Liver (tissue), 9 donors: ENCODE results near the gene OSTC. TPM values are rescaled to one million over a fixed set of nuclear protein-coding genes. Genes with fewer than 3 reads are reported as not detected.

Experiments used
- DNase-seq: peaks from one replicate; pipeline ENCODE4 v3.0.0-alpha.2; 2017; ENCODE audit warnings: low spot score
- H3K27ac ChIP-seq, 2 donors: one replicate each; pipeline ENCODE4 v1.7.0; 2013; ENCODE audit warnings: inconsistent platforms in 2 of 2, low read length in 2 of 2, control low read depth in 1 of 2, low read depth in 1 of 2, mild to moderate bottlenecking in 1 of 2
- H3K27me3 ChIP-seq, 4 donors: one replicate each; pipeline versions ENCODE4 v1.6.1 to v1.7.0; 2013; ENCODE audit warnings: low read length in 3 of 4, inconsistent platforms in 1 of 4, mild to moderate bottlenecking in 1 of 4, moderate library complexity in 1 of 4; ENCODE audit not compliant: control insufficient read depth in 4 of 4, insufficient read depth in 4 of 4
- H3K36me3 ChIP-seq, 4 donors: one replicate each; pipeline versions ENCODE4 v1.6.1 to v1.7.0; 2013; ENCODE audit warnings: low read length in 3 of 4, mild to moderate bottlenecking in 3 of 4, low read depth in 1 of 4, moderate library complexity in 1 of 4; ENCODE audit not compliant: control insufficient read depth in 4 of 4, insufficient read depth in 3 of 4
- H3K4me1 ChIP-seq, 4 donors: one replicate each; pipeline versions ENCODE4 v1.6.1 to v1.7.0; 2013; ENCODE audit warnings: low read length in 3 of 4, mild to moderate bottlenecking in 3 of 4, moderate library complexity in 1 of 4; ENCODE audit not compliant: control insufficient read depth in 4 of 4, insufficient read depth in 4 of 4
- H3K4me3 ChIP-seq, 3 donors: one replicate each; pipeline versions ENCODE4 v1.6.1 to v1.7.0; 2013; ENCODE audit warnings: low read length in 3 of 3, control low read depth in 1 of 3, low read depth in 1 of 3, mild to moderate bottlenecking in 1 of 3
- H3K9ac ChIP-seq, 2 donors: one replicate each; pipeline ENCODE4 v1.7.0; 2013; ENCODE audit warnings: low read length in 2 of 2, mild to moderate bottlenecking in 2 of 2, moderate library complexity in 2 of 2, control low read depth in 1 of 2, low read depth in 1 of 2
- H3K9me3 ChIP-seq, 4 donors: one replicate each; pipeline versions ENCODE4 v1.6.1 to v1.7.0; 2013; ENCODE audit warnings: low read length in 3 of 4; ENCODE audit not compliant: control insufficient read depth in 4 of 4
- CTCF ChIP-seq: fragments of 150-350 bp; IDR thresholded peaks from 2 replicates; pipeline ENCODE4 v1.5.1; 2017; ENCODE audit warnings: improper control_type of control experiment, low read depth, low read length; ENCODE audit not compliant: missing input control
- EGR1 ChIP-seq, 2 donors: IDR thresholded peaks; 2 replicates each; pipeline ENCODE4 v1.6.1; 2016 to 2018; ENCODE audit warnings: antibody characterized with exemption in 2 of 2, low read depth in 2 of 2
- FOXA1 ChIP-seq: IDR thresholded peaks from 2 replicates; pipeline ENCODE4 v1.6.1; 2016; ENCODE audit warnings: antibody characterized with exemption
- FOXA2 ChIP-seq: IDR thresholded peaks from 2 replicates; pipeline ENCODE4 v1.6.1; 2016; ENCODE audit warnings: antibody characterized with exemption
- HNF4A ChIP-seq, 2 donors: conservative IDR thresholded peaks; 2 replicates each; pipeline ENCODE4 v1.6.1; 2016; ENCODE audit warnings: antibody characterized with exemption in 2 of 2, mild to moderate bottlenecking in 2 of 2
- HNF4G ChIP-seq: IDR thresholded peaks from 2 replicates; pipeline ENCODE4 v1.6.1; 2016; ENCODE audit warnings: antibody characterized with exemption
- JUND ChIP-seq, 2 donors: IDR thresholded peaks; 2 replicates each; pipeline ENCODE4 v1.6.1; 2016; ENCODE audit warnings: antibody characterized with exemption in 2 of 2
- MAX ChIP-seq: IDR thresholded peaks from 2 replicates; pipeline ENCODE4 v1.6.1; 2016; ENCODE audit warnings: antibody characterized with exemption
- NR2F2 ChIP-seq: IDR thresholded peaks from 2 replicates; pipeline ENCODE4 v1.6.1; 2016; ENCODE audit warnings: antibody characterized with exemption
- RAD21 ChIP-seq, 2 donors: IDR thresholded peaks; 2 replicates each; pipeline ENCODE4 v1.6.1; 2016; ENCODE audit warnings: antibody characterized with exemption in 2 of 2, mild to moderate bottlenecking in 2 of 2
- SP1 ChIP-seq: IDR thresholded peaks from 2 replicates; pipeline ENCODE4 v1.6.1; 2018; ENCODE audit warnings: antibody characterized with exemption, mild to moderate bottlenecking
- TAF1 ChIP-seq: conservative IDR thresholded peaks from 2 replicates; pipeline ENCODE4 v1.6.1; 2016; ENCODE audit warnings: antibody characterized with exemption, mild to moderate bottlenecking
- YY1 ChIP-seq: IDR thresholded peaks from 2 replicates; pipeline ENCODE4 v1.6.1; 2016; ENCODE audit warnings: antibody characterized with exemption, mild to moderate bottlenecking
- WGBS: extraction: QIAGEN DNeasy Blood & Tissue Kit; methylation state at CpG from one replicate; pipeline ENCODE4 v1.1.7; 2013; 5-methylcytosine and 5-hydroxymethylcytosine counted together
- polyA plus RNA-seq, 2 donors: library from polyadenylated mRNA; stranded (reverse) in 1 of 2; unstranded in 1 of 2; fragments of 200-250 nt in 1 of 2; fragments of >200 nt in 1 of 2; fragmentation: Nextera tagmentation in 1 of 2; extraction: Ambion mirVana in 1 of 2; gene quantifications; one replicate each; pipeline versions ENCODE4 v1.2.1 to v1.2.3, GENCODE V29; 2013 to 2015
- total RNA-seq, 2 donors: library from RNA; depleted of rRNA; stranded (reverse); fragments of >200 nt; gene quantifications; one replicate each; pipeline ENCODE4 v1.2.3, GENCODE V29; 2014
- TF ChIP-seq, protein P1 (sequence below): IDR thresholded peaks from 2 replicates; pipeline ENCODE4 v1.6.1; 2016; ENCODE audit warnings: antibody characterized with exemption, mild to moderate bottlenecking
- TF ChIP-seq, protein P2 (sequence below): IDR thresholded peaks from 2 replicates; pipeline ENCODE4 v1.6.1; 2016; ENCODE audit warnings: antibody characterized with exemption
- donor health status: healthy.
- donor health status: healthy.
- donor health status: healthy.
- donor health status: healthy.
- donor health status: healthy.

Gene OSTC
- total and polyA plus RNA-seq, 4 donors, result 113 to 148 (median 143) TPM

GRCh38 chr4:108601106-108601505 lies 49.3 kb upstream of the OSTC start:
- no peak for DNase-seq
- TF ChIP-seq HNF4G (no peak), NR2F2 (no peak), TAF1 (no peak), YY1 (no peak)
- no peaks in the 10 kb centered on the region for H3K9me3 ChIP-seq
- H3K27ac ChIP-seq, result no peak overlapping the region
- no peaks in the 10 kb centered on the region for H3K36me3 ChIP-seq
- H3K9ac ChIP-seq, result no peak overlapping the region
- no peaks in the 10 kb centered on the region for H3K4me1 ChIP-seq
- 84% methylated on average over 3 of the region's 3 CpGs for WGBS
- no peaks in the 10 kb centered on the region for H3K27me3 ChIP-seq
- H3K4me3 ChIP-seq, result no peak overlapping the region

DNA sequence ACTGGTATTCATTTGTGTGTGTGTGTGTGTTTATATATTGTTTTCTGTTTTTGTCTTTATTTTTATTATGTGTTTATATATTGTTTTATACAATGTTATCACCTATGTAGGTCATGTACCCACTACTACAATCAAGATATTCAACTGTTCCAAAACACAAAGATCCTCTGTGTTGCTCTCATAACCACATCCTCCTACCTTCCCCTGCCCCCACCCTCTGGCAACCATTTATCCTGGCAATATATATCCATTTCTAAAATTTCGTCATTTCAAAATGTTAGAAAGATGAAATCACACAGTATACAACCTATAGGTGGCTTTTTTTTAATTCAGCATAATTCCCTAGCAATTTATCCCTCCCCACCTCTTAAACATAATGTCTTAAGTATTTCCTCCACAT lies 48.9 kb upstream of the OSTC start:
- H3K9me3 ChIP-seq, result peaks cover 0 to 2% (median 0%) of the 10 kb centered on the region in 4 donors
- WGBS, result 90% methylated on average over 1 of the region's 1 CpG
- H3K4me1 ChIP-seq, result no peaks in the 10 kb centered on the region
- no peak overlapping the region for H3K4me3 ChIP-seq
- H3K27me3 ChIP-seq, result no peaks in the 10 kb centered on the region
- no peak for DNase-seq
- no peak for TF ChIP-seq CTCF
- TF ChIP-seq FOXA1, result no peak
- TF ChIP-seq YY1, result no peak
- no peak for TF ChIP-seq MAX
- no peak for TF ChIP-seq RAD21 (IDR thresholded peaks at IDR 0.05)
- no peak for TF ChIP-seq HNF4G
- TF ChIP-seq, protein P1, sequence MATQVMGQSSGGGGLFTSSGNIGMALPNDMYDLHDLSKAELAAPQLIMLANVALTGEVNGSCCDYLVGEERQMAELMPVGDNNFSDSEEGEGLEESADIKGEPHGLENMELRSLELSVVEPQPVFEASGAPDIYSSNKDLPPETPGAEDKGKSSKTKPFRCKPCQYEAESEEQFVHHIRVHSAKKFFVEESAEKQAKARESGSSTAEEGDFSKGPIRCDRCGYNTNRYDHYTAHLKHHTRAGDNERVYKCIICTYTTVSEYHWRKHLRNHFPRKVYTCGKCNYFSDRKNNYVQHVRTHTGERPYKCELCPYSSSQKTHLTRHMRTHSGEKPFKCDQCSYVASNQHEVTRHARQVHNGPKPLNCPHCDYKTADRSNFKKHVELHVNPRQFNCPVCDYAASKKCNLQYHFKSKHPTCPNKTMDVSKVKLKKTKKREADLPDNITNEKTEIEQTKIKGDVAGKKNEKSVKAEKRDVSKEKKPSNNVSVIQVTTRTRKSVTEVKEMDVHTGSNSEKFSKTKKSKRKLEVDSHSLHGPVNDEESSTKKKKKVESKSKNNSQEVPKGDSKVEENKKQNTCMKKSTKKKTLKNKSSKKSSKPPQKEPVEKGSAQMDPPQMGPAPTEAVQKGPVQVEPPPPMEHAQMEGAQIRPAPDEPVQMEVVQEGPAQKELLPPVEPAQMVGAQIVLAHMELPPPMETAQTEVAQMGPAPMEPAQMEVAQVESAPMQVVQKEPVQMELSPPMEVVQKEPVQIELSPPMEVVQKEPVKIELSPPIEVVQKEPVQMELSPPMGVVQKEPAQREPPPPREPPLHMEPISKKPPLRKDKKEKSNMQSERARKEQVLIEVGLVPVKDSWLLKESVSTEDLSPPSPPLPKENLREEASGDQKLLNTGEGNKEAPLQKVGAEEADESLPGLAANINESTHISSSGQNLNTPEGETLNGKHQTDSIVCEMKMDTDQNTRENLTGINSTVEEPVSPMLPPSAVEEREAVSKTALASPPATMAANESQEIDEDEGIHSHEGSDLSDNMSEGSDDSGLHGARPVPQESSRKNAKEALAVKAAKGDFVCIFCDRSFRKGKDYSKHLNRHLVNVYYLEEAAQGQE, result no peak
- TF ChIP-seq, protein P2, sequence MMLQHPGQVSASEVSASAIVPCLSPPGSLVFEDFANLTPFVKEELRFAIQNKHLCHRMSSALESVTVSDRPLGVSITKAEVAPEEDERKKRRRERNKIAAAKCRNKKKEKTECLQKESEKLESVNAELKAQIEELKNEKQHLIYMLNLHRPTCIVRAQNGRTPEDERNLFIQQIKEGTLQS, result no peak
- TF ChIP-seq JUND (IDR thresholded peaks at IDR 0.05), result no peak
- TF ChIP-seq HNF4A (conservative IDR thresholded peaks at IDR 0.05), result no peak
- no peak for TF ChIP-seq SP1
- TF ChIP-seq EGR1 (IDR thresholded peaks at IDR 0.05; ENCODE audit: low read depth in 2 of 2), result no peak
- TF ChIP-seq FOXA2, result no peak
- H3K27ac ChIP-seq, result no peak overlapping the region
- H3K36me3 ChIP-seq, result no peaks in the 10 kb centered on the region
- no peak overlapping the region for H3K9ac ChIP-seq
